BLaER1 (cell line): Measurements from ENCODE around the gene SMYD3.

ENCODE experiments used
- H3K27ac ChIP-seq: shearing (Covaris generic); formaldehyde crosslinking; 2 replicates; pipeline ENCODE4 v1.8.1; 2022
- H3K27me3 ChIP-seq: shearing (Covaris generic); formaldehyde crosslinking; 2 replicates; pipeline ENCODE4 v1.8.1; 2022
- H3K36me3 ChIP-seq: shearing (Covaris generic); formaldehyde crosslinking; 2 replicates; pipeline ENCODE4 v1.8.1; 2022
- H3K4me1 ChIP-seq: shearing (Covaris generic); formaldehyde crosslinking; 2 replicates; pipeline ENCODE4 v1.8.1; 2022
- H3K4me2 ChIP-seq: shearing (Covaris generic); formaldehyde crosslinking; 2 replicates; pipeline ENCODE4 v1.8.1; 2022
- H3K4me3 ChIP-seq: shearing (Covaris generic); formaldehyde crosslinking; 2 replicates; pipeline ENCODE4 v1.8.1; 2022
- H3K9ac ChIP-seq: shearing (Covaris generic); formaldehyde crosslinking; 2 replicates; pipeline ENCODE4 v1.8.1; 2022
- H3K9me3 ChIP-seq: shearing (Covaris generic); formaldehyde crosslinking; 2 replicates; pipeline ENCODE4 v1.8.1; 2022
- H4K20me1 ChIP-seq: shearing (Covaris generic); formaldehyde crosslinking; 2 replicates; pipeline ENCODE4 v1.8.1; 2022
- Cebpa-rat ChIP-seq: shearing (Covaris generic); IDR thresholded peaks from 2 replicates; pipeline ENCODE4 v1.8.1; 2022

SMYD3 gene

DNA sequence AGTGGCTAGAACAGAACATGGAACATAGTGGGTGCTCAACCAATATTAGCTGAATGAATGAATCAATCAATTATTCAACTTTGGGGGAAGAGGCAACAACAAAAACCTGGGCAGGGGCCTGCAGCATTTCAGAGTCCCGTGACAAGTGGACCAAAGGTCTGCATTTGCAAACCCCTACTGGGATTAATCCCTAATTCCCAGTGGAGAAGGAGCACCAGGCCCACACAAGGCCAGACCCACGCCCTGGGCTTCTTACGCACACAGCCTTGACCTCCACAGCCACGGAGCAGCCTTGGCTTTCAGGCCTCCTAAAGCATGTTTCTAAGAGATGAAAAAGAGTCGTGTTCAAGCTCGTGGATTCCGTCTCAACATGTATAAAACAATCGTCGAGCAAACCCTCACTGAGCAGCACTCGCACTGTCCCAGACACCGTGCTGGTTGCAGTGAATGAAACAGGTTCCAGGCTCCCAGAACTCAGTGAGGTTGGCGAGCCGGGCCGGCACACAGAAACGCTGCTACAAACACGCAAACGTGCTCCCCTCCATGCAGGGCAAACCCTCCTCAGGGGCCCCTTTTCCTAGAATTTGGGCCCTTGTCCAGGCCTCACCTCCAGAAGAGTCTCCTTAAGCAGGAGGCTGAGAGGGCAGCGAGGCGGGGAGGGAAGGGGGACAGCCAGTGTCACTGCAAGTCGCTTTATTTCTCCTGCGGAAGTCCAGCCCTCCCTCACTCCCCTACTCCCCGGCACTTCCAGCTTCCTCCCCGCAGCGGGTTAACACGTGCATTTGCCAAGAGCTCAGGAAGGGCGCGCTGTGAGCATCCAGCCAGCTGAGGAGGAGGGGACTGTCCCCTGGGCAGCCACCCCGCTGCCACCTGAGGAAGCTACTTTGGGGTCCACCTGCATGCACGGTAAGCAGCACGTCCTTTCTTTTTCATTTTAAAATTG, 795.8 kb downstream of the SMYD3 start:
- no peak for TF ChIP-seq Cebpa-rat
- Histone ChIP-seq H3K4me1 (peaks cover 17% of the 10 kb centered on the region), H3K9ac (no peak overlapping the region), H3K4me3 (no peak overlapping the region), H3K27me3 (no peaks in the 10 kb centered on the region), H3K4me2 (peak overlapping the region; percentile 21), H4K20me1 (no peaks in the 10 kb centered on the region), H3K27ac (no peak overlapping the region), H3K9me3 (no peaks in the 10 kb centered on the region), H3K36me3 (no peaks in the 10 kb centered on the region)

DNA sequence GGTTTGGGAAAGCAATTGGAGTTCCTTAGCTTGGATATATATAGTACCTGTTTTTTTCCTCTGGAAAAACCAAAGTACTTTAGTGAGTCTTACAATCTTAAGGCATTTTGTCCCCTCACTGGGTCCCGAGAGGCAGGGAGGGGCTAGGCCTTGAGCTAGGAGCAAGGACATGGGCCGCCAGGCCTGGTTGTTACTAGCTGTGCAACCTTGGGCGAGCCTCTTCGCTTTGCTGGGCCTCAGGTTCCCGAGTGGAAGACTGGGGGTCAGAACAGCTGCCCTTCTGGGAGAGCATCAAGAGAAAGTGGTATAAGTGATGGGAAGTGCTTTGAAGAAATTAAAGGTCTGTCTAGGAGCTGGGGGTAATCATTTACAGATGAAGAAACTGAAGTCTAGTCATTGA, 799.1 kb downstream of the SMYD3 start:
- Histone ChIP-seq H3K27ac (no peak overlapping the region), H3K9me3 (no peaks in the 10 kb centered on the region), H3K4me3 (no peak overlapping the region), H4K20me1 (no peaks in the 10 kb centered on the region), H3K4me1 (peaks cover 16% of the 10 kb centered on the region), H3K36me3 (no peaks in the 10 kb centered on the region), H3K27me3 (no peaks in the 10 kb centered on the region), H3K4me2 (no peak overlapping the region), H3K9ac (no peak overlapping the region)
- TF ChIP-seq Cebpa-rat: no peak

DNA sequence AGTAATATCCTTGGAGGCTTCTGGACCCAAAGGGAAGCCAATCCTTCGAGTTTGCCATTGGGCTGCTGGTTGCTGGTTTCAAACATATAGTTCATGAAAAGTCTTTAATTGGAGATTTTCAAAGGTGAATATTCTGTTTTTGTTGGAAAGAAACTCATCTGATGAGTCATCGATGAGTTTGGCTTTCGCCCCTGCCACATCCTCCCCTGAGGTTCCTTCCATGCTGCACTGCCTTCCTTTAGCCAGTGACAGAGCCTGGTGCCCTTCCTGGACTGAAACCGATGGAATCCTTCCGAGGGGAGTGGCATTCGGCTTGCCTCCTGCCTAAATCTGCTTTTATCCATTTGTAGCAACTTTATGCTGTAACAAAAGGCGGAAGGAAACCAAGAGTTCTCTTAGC, 802.3 kb downstream of the SMYD3 start:
- H3K4me3 ChIP-seq: no peak overlapping the region
- no peaks in the 10 kb centered on the region for H4K20me1 ChIP-seq
- no peak overlapping the region for H3K9ac ChIP-seq
- no peak for TF ChIP-seq Cebpa-rat
- H3K9me3 ChIP-seq: no peaks in the 10 kb centered on the region
- H3K27ac ChIP-seq: no peak overlapping the region
- H3K27me3 ChIP-seq: no peaks in the 10 kb centered on the region
- peak overlapping the region; percentile 38 for H3K4me2 ChIP-seq
- no peaks in the 10 kb centered on the region for H3K36me3 ChIP-seq
- peaks cover 25% of the 10 kb centered on the region for H3K4me1 ChIP-seq

DNA sequence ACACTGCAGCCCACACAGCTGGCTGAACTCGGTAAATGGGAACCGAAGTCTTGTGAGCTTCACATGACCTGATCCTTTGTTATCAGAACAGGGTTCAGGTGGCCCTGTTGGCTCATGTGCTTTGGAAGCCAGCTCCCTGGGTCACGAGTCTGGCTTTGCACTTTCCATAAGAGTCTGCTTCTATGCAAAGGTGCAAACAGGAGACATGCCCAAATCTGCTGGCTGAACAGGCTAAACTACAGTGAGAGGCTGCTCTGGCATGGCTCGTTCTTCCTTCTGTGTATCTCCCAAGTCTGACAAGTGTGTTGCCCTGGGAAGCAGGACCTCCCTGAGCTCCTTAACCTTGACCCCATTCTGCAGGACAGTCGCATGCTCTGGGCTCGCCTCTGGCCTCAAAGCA, 802.7 kb downstream of the SMYD3 start:
- H3K27me3 ChIP-seq: no peaks in the 10 kb centered on the region
- H3K9me3 ChIP-seq: no peaks in the 10 kb centered on the region
- TF ChIP-seq Cebpa-rat: no peak
- H3K4me1 ChIP-seq: peaks cover 29% of the 10 kb centered on the region
- no peaks in the 10 kb centered on the region for H4K20me1 ChIP-seq
- peak overlapping the region; percentile 38; the same call in 1 of the 2 replicates for H3K4me2 ChIP-seq
- no peak overlapping the region for H3K9ac ChIP-seq
- no peaks in the 10 kb centered on the region for H3K36me3 ChIP-seq
- H3K4me3 ChIP-seq: no peak overlapping the region
- no peak overlapping the region for H3K27ac ChIP-seq

DNA sequence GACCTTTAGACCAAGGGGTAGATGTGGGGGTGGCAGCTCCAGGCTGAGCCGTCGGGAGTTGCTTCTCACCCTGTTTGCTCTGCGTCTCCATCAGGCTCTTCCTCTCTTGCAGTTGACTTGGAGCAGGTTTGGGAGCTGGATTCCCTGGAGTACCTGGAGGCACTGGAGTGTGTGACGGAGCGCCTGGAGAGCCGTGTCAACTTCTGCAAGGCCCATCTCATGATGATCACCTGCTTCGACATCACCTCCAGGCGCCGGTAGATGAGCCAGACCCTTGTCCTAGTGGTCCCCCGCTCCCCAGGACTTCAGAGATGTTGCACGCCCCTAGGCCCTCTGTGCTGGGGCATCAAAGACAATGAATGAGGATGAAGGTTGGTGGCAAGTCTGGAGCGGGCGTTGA, 804.7 kb downstream of the SMYD3 start:
- Histone ChIP-seq H4K20me1 (no peaks in the 10 kb centered on the region), H3K4me2 (no peak overlapping the region), H3K9ac (no peak overlapping the region), H3K4me3 (no peak overlapping the region), H3K27ac (no peak overlapping the region), H3K9me3 (no peaks in the 10 kb centered on the region), H3K36me3 (no peaks in the 10 kb centered on the region), H3K27me3 (no peaks in the 10 kb centered on the region), H3K4me1 (peaks cover 42% of the 10 kb centered on the region)
- no peak for TF ChIP-seq Cebpa-rat

DNA sequence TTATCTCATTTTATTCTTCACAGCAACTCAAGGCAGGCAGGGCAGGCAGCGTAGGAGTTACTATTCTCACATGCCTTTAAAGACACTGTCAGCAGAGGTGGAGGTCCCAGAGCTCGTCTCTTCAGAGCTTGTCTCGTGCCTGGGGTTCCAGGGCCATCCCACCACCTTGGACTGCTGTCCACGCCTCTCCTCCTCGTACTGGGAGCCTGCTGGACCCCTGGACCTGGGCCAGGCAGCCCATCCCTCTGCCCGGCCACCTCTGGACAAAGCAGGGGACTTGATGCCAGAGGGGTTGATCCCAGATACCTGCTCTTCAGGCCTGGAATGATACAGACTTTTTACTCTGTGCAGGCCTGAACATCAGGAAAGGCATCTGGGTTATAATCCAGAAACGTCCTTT, 805.4 kb downstream of the SMYD3 start:
- H3K36me3 ChIP-seq: no peaks in the 10 kb centered on the region
- no peak overlapping the region for H3K4me2 ChIP-seq
- H3K4me1 ChIP-seq: peaks cover 42% of the 10 kb centered on the region
- no peak overlapping the region for H3K9ac ChIP-seq
- no peaks in the 10 kb centered on the region for H3K27me3 ChIP-seq
- no peak for TF ChIP-seq Cebpa-rat
- no peak overlapping the region for H3K4me3 ChIP-seq
- no peaks in the 10 kb centered on the region for H3K9me3 ChIP-seq
- H3K27ac ChIP-seq: no peak overlapping the region
- H4K20me1 ChIP-seq: no peaks in the 10 kb centered on the region

DNA sequence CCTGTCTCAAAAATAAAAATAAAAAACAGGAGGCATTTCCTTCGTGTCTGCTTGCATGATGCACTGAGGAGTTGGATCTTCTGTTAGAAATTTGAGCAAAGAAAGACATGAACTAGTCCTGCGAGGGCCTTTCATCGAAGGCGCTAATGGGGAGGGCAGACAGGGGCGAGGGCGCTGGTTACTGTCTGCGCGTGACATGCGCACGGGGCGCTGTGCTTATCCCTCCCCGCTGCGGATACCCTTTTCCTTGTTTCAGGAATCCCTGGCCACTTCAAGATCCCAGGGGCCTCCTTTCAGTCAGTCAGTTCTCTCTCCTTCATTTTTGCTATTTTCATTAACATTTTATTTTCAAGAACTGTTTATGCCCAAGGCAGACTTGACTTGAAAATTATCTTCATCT, 806.4 kb downstream of the SMYD3 start:
- Histone ChIP-seq H3K9ac (no peak overlapping the region), H3K4me3 (no peak overlapping the region), H3K4me2 (no peak overlapping the region), H4K20me1 (no peaks in the 10 kb centered on the region), H3K36me3 (no peaks in the 10 kb centered on the region), H3K4me1 (peaks cover 42% of the 10 kb centered on the region), H3K27ac (no peak overlapping the region), H3K9me3 (no peaks in the 10 kb centered on the region), H3K27me3 (no peaks in the 10 kb centered on the region)
- no peak for TF ChIP-seq Cebpa-rat
